ENCODE measurements around the gene CAPNS1.
"Not testable (repeated sequence)": the region's sequence is repeated elsewhere in the genome, so short reads cannot be mapped to it uniquely, and the experiment has no call there.

The CAPNS1 gene

DNA sequence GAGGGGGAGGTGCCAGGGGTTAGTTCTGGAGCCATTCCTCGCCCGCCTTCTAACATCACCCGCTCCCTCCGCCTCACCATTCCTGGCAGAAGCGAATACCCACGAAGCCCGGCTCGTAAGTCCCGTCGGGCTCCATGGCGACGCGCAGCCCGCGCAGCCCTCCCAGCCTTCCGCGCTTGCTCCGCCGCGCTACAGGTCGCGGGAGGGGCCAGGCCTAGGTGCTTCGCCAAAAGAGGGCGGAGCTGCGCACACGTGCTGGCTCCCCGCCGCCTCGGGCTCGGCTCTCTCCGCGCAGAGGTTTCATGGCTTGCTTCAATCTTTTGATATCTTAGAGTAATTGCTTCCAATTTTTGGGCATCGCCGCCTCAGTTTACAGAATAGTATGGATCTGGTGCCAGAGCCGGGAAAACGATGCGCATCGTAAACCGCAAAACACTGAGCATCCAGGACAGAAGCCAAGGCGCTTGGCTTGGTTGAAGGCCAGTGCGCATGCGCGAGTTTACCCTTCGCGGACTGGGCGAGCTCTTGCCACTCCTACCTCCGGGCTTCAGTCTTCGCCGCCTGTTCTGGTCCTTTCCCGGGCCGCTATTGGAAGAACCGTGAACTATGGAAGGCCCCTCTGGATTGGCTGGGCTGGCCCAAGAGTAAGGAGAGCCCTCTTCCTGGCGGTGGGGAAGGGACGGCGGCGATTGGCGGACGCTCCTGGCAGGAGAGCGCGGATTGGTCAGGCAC, 25.0 kb upstream of the CAPNS1 start, which contains the start of gene POLR2I:
POLR2I (minus strand) TSS at position 155 of the 732 bp plus-strand sequence; CDS start at position 136, 19 bp downstream.
- DNase-seq, result peak; percentile 100

DNA sequence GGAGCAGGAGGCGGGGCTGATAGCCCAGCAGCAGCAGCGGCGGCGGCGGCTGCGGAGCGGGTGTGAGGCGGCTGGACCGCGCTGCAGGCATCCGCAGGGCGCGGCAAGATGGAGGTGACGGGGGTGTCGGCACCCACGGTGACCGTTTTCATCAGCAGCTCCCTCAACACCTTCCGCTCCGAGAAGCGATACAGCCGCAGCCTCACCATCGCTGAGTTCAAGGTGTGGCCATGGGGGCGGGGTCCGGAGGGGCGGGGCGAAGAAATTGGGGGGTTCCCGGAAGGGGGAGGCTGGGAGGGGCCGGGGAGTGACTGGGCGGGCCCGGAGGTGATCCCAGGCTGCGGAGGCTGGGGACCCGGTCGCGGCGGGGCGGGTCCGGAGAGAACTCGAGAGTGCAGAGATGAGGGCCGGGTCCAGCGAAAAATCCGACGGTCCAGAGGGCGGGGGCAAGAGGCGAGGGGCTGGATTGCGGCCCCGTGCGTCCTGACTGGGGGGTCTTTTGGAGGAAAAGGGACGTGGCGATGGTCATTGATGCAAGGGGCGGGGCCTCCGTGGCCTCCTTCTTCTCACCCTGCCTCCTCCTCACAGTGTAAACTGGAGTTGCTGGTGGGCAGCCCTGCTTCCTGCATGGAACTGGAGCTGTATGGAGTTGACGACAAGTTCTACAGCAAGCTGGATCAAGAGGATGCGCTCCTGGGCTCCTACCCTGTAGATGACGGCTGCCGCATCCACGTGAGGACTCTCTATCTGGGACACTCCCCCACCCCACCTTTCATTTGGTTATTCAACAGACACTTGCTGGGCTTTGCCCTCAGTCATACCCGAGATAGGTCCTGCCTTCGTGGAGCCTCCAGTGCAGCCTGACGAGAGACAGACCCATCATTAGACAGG, 24.2 kb upstream of the CAPNS1 start, which contains the start of gene TBCB:
TBCB (plus strand) TSS at position 16 of the 891 bp plus-strand sequence; CDS start at position 109, 93 bp downstream.
- DNase-seq, result no peak

- no peak for DNase-seq
These were observed 23.6 kb upstream of the CAPNS1 start for GRCh38 chr19:36116344-36116637.

DNA sequence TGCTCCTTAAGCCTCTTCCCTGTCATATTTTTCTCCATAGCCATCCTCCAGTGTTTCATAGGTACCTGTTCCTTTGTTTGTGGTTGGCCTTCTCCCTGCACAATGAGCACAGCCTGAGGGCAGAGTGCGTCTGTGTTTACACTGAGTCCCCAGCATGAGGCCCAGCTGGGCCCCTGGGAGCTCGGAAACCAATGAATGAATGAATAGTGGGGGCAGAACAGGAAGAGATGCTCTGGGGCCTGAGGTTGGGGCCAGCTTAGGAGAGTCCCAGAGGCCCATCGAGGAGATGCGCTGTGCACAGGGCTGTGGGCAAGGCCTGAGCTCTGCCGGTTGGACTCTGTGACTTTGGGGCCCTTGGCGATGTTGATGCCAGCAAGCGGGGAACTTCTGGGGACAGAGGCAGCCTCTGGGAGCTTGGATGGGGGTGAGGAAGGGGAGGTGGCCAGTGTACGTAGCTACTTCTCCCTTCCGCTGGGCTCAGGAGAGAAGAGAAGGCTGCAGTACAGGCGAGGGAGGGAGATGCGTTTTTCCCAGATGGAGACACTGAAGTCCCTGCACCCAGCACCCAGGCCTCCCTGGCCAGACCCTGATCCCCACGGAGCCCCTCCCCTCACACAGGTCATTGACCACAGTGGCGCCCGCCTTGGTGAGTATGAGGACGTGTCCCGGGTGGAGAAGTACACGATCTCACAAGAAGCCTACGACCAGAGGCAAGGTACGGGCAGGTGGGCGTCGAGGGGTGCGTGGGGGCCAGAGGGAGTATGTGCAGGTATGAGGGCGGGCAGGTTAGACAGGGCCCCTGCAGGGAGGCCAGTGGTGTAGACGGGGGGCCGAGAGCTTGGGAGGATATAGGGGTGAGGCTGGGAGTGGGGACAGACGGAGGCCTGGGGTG, 19.5 kb upstream of the CAPNS1 start:
- DNase-seq, result no peak

GRCh38 chr19:36120984-36121358, 18.9 kb upstream of the CAPNS1 start:
- no peak for DNase-seq

DNA sequence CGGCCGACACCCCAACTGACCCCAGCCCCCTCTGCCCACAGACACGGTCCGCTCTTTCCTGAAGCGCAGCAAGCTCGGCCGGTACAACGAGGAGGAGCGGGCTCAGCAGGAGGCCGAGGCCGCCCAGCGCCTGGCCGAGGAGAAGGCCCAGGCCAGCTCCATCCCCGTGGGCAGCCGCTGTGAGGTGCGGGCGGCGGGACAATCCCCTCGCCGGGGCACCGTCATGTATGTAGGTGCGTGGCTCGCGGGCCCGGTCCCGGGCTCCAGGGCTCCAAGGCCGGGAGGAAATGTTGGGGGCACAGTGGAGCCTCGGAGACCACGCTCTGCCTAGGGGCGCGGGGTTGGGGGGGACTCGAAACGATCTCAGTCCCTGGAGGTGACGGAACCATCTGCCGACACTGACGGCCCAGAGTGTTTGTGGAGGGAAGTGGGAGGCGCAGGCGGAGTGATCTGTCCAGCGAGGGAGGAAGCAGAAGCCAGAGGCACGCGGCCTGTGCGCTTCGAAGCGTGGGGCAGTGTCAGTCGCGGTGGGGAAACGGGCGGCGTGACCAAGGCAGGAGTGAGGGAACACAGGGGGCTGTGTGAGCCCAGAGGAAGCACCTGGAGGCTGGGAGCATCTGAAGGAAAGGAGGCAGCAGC, 18.3 kb upstream of the CAPNS1 start:
- no peak for DNase-seq

- no peak for DNase-seq
These were observed 14.3 kb upstream of the CAPNS1 start for GRCh38 chr19:36125557-36125956.

DNA sequence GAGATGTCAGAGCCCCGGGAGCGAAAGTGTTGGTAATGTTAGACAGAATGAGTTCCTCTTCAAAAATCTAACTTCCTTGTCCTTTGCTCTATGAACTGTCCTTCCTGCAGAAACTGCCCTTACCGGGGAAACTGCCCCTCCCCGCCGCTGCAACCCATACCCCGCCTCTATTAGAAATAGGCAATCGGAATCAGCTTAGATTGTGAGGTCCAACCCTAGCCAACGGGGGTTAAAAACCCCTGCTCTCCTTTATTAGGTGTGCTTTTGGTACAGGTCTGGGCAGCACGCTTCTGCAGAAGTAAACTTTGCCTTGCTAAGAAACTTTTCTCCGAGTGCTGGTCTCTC, 11.5 kb upstream of the CAPNS1 start:
- no peak for DNase-seq

DNA sequence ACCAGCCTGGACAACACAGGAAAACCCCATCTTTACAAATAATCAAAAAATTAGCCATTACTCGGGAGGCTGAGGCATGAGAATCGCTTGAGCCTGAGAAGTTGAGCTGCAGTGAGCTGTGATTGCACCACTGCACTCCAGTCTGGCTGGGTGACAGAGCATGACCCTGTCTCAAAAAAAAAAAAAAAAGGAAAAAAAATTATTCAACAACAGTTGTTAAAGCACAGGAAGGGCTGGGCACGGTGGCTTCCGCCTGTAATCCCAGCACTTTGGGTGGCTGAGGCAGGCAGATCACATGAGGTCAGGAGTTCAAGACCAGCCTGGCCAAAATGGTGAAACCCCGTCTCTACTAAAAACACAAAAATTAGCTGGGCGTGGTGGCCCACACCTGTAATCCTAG, 8.6 kb upstream of the CAPNS1 start:
- DNase-seq, result not testable (repeated sequence)

DNA sequence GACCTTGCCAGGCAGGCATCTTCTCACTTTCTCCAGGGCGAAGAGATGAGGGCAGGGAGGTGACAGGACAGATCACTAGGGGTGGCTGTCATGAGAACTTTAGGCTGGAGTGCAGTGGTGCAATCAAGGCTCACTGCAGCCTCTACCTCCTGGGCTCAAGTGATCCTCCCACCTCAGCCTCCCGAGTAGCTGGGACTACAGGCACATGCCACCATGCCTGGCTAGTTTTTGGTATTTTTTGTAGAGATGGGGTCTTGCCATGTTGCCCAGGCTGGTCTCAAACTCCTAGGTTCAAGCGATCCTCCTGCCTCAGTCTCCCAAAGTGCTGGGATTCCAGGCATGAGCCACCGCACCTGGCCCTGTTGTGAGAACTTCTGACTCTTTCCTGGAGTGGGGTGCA, 5.0 kb upstream of the CAPNS1 start:
- not testable (repeated sequence) for DNase-seq

DNA sequence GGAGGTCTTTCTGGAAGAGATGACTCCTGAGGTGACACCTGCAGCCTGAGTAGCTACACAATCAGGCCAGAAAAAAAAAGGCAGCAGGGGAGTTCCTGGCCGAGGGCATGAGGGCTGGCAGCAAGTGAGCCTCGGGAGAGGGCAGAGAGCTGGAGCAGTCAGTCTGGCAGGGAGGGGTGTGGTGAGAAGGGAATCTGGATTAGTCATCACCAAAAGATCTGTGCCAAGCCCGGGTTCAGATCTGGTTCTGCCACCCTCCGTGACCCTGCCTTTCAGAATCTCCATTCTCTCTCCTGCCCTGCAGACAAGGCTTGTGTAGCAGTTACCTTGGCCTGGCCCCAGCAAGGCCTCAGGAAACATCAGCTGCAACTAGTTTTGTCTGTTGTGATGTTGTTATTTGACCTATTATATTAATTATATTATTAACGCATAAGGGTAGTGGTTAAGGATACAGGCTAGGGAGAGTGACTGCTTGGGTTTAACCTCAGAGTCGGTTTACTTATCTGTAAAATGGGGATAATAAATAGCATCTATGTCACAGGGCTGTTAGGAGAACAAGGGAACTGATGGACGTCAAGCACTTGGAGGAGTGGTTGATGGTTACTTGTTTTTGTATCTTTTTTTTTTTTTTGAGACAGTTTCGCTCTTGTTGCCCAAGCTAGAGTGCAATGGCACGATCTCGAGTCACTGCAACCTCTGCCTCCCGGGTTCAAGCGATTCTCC, 2.7 kb upstream of the CAPNS1 start:
- DNase-seq, result no peak

DNA sequence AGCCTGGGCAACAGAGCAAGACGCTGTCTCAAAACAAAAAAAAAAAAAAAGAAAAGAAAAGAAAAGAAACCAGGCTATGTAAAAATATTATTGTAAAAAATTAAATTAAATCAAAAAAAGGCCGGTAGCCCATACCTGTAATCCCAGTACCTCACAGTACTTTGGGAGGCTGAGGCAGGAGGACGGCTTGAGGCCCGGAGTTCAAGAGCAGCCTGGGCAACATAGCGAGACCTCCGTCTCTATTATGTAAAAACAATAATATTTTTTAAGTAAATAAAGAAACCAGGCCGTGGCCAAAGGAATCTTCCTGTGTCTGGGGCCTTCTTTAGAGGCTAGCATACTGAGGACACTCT, 770 bp upstream of the CAPNS1 start:
- DNase-seq, result no peak

DNA sequence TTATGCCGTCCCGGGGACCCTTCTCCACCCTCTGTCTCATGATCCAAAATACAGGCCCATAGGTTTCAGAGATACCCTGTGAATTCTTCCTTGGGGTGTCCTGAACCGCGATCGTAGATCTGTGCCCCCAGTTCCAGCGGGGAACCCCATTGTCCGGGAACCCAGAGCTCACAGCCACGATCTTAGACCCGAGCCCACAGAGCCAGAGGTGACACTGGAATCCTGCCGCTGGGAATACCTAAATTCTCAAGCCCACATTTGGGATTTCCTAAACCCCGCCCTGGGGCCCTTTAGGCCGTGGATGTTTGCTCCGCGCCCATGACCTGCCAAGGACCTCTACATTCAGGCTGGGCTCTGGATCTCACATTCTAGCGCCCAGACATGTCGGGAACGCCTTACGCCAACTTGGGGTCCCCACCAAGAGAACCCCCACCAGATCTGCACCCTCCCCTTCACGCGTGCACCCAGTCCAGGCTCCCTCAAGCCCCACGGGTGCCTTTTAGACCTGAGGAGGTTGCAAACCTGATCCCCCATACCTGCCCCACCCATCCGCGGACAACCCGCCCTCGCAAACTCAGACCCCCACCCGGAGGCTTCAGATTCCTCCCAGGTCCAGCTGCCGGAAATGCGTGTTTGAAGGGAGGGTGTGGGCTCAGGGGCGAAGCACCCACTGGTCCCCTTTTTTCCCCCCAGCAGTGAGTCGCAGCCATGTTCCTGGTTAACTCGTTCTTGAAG, 605 bp downstream of the CAPNS1 start:
- peak; percentile 16 for DNase-seq

- DNase-seq, result peak; percentile 42
These were observed 1.4 kb downstream of the CAPNS1 start for GRCh38 chr19:36141039-36141927.

GRCh38 chr19:36142046-36142445, 2.2 kb downstream of the CAPNS1 start:
- DNase-seq, result no peak

DNA sequence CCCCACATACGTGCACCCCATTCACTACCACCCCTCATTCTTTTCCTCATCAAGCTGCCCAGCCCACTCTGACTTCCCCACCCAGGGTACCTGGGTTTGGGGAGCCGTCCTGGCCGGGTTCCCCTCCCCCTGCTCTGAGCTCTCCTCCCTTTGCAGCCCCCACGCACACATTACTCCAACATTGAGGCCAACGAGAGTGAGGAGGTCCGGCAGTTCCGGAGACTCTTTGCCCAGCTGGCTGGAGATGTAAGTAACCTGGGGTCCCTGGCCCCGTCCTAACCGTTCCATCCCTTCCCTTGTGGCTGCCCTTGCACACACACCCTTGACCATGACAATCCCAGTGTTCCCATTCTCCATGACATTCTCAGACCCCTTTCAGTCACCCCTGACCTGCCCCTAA, 2.6 kb downstream of the CAPNS1 start:
- DNase-seq, result no peak

- no peak for DNase-seq
These were observed 4.8 kb downstream of the CAPNS1 start for GRCh38 chr19:36144624-36145023.

DNA sequence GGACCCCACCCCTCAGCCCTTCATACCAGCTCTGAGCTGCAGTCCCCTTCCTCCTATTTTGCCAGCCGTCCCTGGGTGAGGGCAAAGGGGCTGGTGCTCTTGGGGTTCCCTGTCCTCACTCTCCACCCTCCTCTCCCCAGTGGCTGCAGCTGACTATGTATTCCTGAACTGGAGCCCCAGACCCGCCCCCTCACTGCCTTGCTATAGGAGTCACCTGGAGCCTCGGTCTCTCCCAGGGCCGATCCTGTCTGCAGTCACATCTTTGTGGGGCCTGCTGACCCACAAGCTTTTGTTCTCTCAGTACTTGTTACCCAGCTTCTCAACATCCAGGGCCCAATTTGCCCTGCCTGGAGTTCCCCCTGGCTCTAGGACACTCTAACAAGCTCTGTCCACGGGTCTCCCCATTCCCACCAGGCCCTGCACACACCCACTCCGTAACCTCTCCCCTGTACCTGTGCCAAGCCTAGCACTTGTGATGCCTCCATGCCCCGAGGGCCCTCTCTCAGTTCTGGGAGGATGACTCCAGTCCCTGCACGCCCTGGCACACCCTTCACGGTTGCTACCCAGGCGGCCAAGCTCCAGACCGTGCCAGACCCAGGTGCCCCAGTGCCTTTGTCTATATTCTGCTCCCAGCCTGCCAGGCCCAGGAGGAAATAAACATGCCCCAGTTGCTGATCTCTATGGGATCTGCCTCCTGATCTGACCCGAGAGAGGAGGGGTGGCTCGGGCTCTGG, 10.0 kb downstream of the CAPNS1 start:
- DNase-seq, result no peak

DNA sequence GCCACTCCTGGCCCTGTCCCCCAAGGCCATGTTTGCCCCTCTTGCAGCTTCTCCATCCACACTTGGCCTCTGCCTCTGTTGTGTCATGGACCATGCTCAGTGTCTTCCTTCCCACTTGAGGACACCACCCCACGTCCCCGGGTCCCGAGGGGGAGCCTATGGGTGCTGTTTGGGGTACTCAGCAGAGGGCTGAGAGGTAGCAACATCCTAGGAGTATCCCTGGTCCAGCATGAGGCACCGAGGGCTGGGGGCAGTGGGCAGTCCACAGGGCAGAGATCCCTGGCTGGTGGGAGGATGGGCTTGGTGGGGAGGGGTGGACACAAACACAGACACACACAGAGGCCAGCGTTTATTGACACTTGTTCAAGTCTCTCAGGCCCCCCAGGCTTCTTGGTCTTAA, 10.7 kb downstream of the CAPNS1 start:
- no peak for DNase-seq

All from NCI-H524 treated with DMSO at 0.1 percent for 48 hours (cell line).